K562 (cell line): ENCODE measurements around the gene CAPRIN2. TPM values are rescaled to one million over a fixed set of nuclear protein-coding genes. Genes with fewer than 3 reads are reported as not detected.

Experiments used
- ETV1 ChIP-seq: fragments of 450-650 bp; conservative IDR thresholded peaks from 2 replicates; pipeline ENCODE4 v1.6.1; 2016; ENCODE audit warnings: missing genetic modification characterization, control low read depth, low read depth, missing compliant biosample characterization
- NRF1 ChIP-seq, 2 experiments: fragments of 450-650 bp; IDR thresholded peaks in 1 of 2; conservative IDR thresholded peaks in 1 of 2; 2 replicates each; pipeline ENCODE4 v1.6.1; 2014; ENCODE audit warnings: mild to moderate bottlenecking in 2 of 2
- ZNF143 ChIP-seq: sonication (generic); formaldehyde crosslinking; IDR thresholded peaks from 2 replicates; pipeline ENCODE4 v1.9.0; 2022; ENCODE audit warnings: mild to moderate bottlenecking, missing genetic modification reagents
- ZNF717 ChIP-seq: fragments of 250-450 bp; sonication (Bioruptor Pico); IDR thresholded peaks from 2 replicates; pipeline ENCODE4 v1.5.0; 2021
- polyA plus RNA-seq, 8 experiments: library from polyadenylated mRNA; depleted of rRNA in 4 of 8; stranded (reverse) in 5 of 8; unstranded in 3 of 8; fragments of >200 nt; fragmentation: Nextera tagmentation in 2 of 8; fragmentation: Illumina TruSeq in 1 of 8; extraction: Ambion mirVana in 2 of 8; extraction: Trizol in 1 of 8; gene quantifications; 2 replicates each; pipeline versions ENCODE4 v1.2.1 to v1.2.3, GENCODE V29; 2011 to 2014; ENCODE audit warnings: inconsistent platforms in 1 of 8, missing spikeins in 1 of 8
- total RNA-seq, 7 experiments: library from RNA; depleted of rRNA in 6 of 7; stranded (reverse); fragments of >200 nt in 6 of 7; fragmentation: Illumina TruSeq in 2 of 7; extraction: Trizol in 2 of 7; gene quantifications; 2 replicates each; pipeline versions ENCODE4 v1.2.1 to v1.2.3, GENCODE V29; 2011 to 2021; ENCODE audit warnings: low replicate concordance in 1 of 7
- TF ChIP-seq, protein P1 (sequence below), 2 experiments: fragments of 450-650 bp; formaldehyde crosslinking in 1 of 2; IDR thresholded peaks; 2 replicates each; pipeline versions ENCODE4 v1.4.0 to v1.6.1; 2014 to 2020; ENCODE audit warnings: mild to moderate bottlenecking in 2 of 2, borderline replicate concordance in 1 of 2, low read depth in 1 of 2
- TF ChIP-seq, protein P2 (sequence below): fragments of 250-450 bp; sonication (Bioruptor Pico); IDR thresholded peaks from 2 replicates; pipeline ENCODE4 v1.5.0; 2022; ENCODE audit warnings: mild to moderate bottlenecking
- TF ChIP-seq, protein P3 (sequence below): fragments of 450-650 bp; IDR thresholded peaks from 2 replicates; pipeline ENCODE4 v1.7.1; 2018; ENCODE audit warnings: mild to moderate bottlenecking, low read depth; ENCODE audit not compliant: partially characterized antibody

Gene CAPRIN2
- total and polyA plus RNA-seq, 9 of the 15 experiments (the other 6 are each of a cell fraction or from before 2014, with no cell fraction given): 2.3 to 14.5 (median 8.9) TPM

DNA sequence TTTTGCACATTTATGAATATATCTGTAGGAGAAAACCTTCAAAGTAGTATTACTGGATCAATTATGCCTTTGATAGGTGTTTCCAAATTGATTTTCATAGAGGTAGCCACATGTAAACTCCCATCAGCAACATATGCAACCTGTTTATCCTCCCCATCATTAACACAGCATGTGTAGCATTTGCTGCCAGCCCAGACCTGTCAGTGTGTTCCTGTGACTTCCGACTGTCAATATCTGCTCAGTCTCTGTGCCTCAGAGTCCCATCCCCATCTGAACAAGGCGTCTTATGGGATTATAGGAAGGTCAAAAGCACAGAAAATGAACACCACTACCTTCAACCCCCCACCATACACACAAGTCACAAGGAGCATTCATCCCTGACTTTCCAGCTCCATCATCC, 9.5 kb upstream of the CAPRIN2 start (continued):
- TF ChIP-seq, protein P1, sequence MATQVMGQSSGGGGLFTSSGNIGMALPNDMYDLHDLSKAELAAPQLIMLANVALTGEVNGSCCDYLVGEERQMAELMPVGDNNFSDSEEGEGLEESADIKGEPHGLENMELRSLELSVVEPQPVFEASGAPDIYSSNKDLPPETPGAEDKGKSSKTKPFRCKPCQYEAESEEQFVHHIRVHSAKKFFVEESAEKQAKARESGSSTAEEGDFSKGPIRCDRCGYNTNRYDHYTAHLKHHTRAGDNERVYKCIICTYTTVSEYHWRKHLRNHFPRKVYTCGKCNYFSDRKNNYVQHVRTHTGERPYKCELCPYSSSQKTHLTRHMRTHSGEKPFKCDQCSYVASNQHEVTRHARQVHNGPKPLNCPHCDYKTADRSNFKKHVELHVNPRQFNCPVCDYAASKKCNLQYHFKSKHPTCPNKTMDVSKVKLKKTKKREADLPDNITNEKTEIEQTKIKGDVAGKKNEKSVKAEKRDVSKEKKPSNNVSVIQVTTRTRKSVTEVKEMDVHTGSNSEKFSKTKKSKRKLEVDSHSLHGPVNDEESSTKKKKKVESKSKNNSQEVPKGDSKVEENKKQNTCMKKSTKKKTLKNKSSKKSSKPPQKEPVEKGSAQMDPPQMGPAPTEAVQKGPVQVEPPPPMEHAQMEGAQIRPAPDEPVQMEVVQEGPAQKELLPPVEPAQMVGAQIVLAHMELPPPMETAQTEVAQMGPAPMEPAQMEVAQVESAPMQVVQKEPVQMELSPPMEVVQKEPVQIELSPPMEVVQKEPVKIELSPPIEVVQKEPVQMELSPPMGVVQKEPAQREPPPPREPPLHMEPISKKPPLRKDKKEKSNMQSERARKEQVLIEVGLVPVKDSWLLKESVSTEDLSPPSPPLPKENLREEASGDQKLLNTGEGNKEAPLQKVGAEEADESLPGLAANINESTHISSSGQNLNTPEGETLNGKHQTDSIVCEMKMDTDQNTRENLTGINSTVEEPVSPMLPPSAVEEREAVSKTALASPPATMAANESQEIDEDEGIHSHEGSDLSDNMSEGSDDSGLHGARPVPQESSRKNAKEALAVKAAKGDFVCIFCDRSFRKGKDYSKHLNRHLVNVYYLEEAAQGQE (IDR thresholded peaks at IDR 0.05; ENCODE audit: borderline replicate concordance): no peak
- TF ChIP-seq, protein P1 (CRISPR knock-in tag; IDR thresholded peaks at IDR 0.05; ENCODE audit: low read depth): no peak
- TF ChIP-seq ETV1 (no peak), NRF1 (conservative IDR thresholded peaks at IDR 0.05 in 1 of 2, IDR thresholded peaks at IDR 0.05 in 1 of 2) (no peak), ZNF717 (CRISPR knock-in tag) (no peak), ZNF143 (CRISPR knock-in tag) (no peak)
- TF ChIP-seq, protein P2, sequence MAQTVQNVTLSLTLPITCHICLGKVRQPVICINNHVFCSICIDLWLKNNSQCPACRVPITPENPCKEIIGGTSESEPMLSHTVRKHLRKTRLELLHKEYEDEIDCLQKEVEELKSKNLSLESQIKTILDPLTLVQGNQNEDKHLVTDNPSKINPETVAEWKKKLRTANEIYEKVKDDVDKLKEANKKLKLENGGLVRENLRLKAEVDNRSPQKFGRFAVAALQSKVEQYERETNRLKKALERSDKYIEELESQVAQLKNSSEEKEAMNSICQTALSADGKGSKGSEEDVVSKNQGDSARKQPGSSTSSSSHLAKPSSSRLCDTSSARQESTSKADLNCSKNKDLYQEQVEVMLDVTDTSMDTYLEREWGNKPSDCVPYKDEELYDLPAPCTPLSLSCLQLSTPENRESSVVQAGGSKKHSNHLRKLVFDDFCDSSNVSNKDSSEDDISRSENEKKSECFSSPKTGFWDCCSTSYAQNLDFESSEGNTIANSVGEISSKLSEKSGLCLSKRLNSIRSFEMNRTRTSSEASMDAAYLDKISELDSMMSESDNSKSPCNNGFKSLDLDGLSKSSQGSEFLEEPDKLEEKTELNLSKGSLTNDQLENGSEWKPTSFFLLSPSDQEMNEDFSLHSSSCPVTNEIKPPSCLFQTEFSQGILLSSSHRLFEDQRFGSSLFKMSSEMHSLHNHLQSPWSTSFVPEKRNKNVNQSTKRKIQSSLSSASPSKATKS: no peak
- TF ChIP-seq, protein P3, sequence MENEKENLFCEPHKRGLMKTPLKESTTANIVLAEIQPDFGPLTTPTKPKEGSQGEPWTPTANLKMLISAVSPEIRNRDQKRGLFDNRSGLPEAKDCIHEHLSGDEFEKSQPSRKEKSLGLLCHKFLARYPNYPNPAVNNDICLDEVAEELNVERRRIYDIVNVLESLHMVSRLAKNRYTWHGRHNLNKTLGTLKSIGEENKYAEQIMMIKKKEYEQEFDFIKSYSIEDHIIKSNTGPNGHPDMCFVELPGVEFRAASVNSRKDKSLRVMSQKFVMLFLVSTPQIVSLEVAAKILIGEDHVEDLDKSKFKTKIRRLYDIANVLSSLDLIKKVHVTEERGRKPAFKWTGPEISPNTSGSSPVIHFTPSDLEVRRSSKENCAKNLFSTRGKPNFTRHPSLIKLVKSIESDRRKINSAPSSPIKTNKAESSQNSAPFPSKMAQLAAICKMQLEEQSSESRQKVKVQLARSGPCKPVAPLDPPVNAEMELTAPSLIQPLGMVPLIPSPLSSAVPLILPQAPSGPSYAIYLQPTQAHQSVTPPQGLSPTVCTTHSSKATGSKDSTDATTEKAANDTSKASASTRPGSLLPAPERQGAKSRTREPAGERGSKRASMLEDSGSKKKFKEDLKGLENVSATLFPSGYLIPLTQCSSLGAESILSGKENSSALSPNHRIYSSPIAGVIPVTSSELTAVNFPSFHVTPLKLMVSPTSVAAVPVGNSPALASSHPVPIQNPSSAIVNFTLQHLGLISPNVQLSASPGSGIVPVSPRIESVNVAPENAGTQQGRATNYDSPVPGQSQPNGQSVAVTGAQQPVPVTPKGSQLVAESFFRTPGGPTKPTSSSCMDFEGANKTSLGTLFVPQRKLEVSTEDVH: no peak
